Measurements from ENCODE around the gene SAP30. TPM values are rescaled to one million over a fixed set of nuclear protein-coding genes. Genes with fewer than 3 reads are reported as not detected.

Gene SAP30
- total and polyA plus RNA-seq, 9 of the 15 experiments (the other 6 are each of a cell fraction or from before 2014, with no cell fraction given), result 5.9 to 51.1 (median 32.6) TPM

DNA sequence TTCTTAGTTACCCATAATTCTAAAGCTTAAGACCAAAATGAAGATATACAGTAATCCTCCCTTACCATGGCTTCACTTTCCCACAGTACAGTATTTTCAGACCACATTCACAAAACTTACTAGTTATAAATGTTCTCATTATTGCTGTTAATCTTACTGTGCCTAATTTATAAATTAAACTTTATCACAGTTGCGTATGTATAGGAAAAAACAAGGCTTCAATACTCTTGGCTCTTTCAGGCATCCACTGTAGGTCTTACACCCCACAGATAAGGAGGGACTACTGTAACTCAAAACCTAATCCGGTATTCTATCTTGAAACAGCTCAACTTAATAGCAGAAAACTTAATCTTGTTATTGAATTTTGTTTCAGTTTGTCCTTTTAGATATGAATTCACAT, 40.2 kb upstream of the SAP30 start:
- in situ Hi-C loops (cut with MboI) (loop anchor here (5.0 kb wide), 1 partner anchor 37 kb away; no protein-coding TSS in a partner anchor), intact Hi-C loops (cut with micrococcal nuclease) (loop anchor here (5.0 to 10.0 kb wide), 2 partner anchors 82 to 954 kb away; partner anchors contain the start of genes CEP44 and FBXO8)
- Histone ChIP-seq H3K27me3 (ENCODE audit: control insufficient read depth in 2 of 2, insufficient read depth in 2 of 2, low read length in 2 of 2) (no peaks in the 10 kb centered on the region), H3K4me2 (ENCODE audit: insufficient read depth, low read length) (peak overlapping the region; percentile 8; the same call in 1 of the 2 replicates), H3K79me2 (ENCODE audit: control insufficient read depth, insufficient read depth, low read length) (peaks cover 44% of the 10 kb centered on the region), H3K9me3 (replicated peaks; ENCODE audit: control insufficient read depth, insufficient read depth, low read depth, low read length) (no peaks in the 10 kb centered on the region), H3K36me3 (ENCODE audit: control insufficient read depth, insufficient read depth, low read length) (peaks cover 67% of the 10 kb centered on the region), H3K4me3 (no peak overlapping the region), H3K27ac (ENCODE audit: extremely low read depth, low read depth, low read length) (0 out of 3 replicates have a peak overlapping the region, but pooled peaks have one; percentile 7), H4K20me1 (replicated peaks; ENCODE audit: control insufficient read depth, insufficient read depth, low read length) (no peaks in the 10 kb centered on the region; the same call in 1 of the 2 replicates), H3K4me1 (replicated peaks in 1 of 2; ENCODE audit: control insufficient read depth in 2 of 2, insufficient read depth in 2 of 2, low read length in 2 of 2) (peaks cover 0 to 13% of the 10 kb centered on the region in 2 experiments; a peak in 2 of 5 replicates), H3K9ac (ENCODE audit: insufficient read depth in 1 of 2, low read depth in 2 of 2, low read length in 2 of 2) (no peak overlapping the region), H3K9me1 (ENCODE audit: control insufficient read depth, insufficient read depth, low read length) (no peaks in the 10 kb centered on the region), H2AFZ (ENCODE audit: low read depth, low read length) (no peak overlapping the region)
- WGBS (ENCODE audit: insufficient coverage, low coverage, missing lambda C conversion rate), result 100% methylated on average over 2 of the region's 2 CpGs
- ChIA-PET POLR2A (interaction anchor here (0.6 to 8.8 kb wide), 7 partner anchors 10 to 160 kb away, joined by 3 to 123 read pairs (median 5); partner anchors contain the start of gene SAP30), CTCF (ENCODE audit: low intra/inter-chr PET ratio) (no interaction called here)
- ATAC-seq, result no peak
- FAIRE-seq, result no peak
- DNase-seq (ENCODE audit: extremely low read depth in 1 of 4, low spot score in 3 of 4), result no peak
- no TSS peak for BruUV-seq (replicated peaks)
- TF ChIP-seq ELF2 (CRISPR knock-in tag; IDR thresholded peaks at IDR 0.05) (0 out of 2 replicates have a peak, but pooled peaks have one; percentile 21), ZNF41 (CRISPR knock-in tag; conservative IDR thresholded peaks at IDR 0.05) (peak; percentile 26; the same call in 1 of the 2 replicates), ZNF780A (CRISPR knock-in tag; IDR thresholded peaks at IDR 0.05) (no peak), POLR2AphosphoS2 (IDR thresholded peaks at IDR 0.05; ENCODE audit: low read length) (peak; percentile 90; the same call in 1 of the 2 replicates), POLR2B (IDR thresholded peaks at IDR 0.05; ENCODE audit: low read depth, partially characterized antibody) (peak; percentile 45), ZKSCAN1 (IDR thresholded peaks at IDR 0.05; ENCODE audit: low read depth, low read length) (no peak), TEAD1 (CRISPR knock-in tag; IDR thresholded peaks at IDR 0.05) (0 out of 4 replicates have a peak, but pooled peaks of 1 of the 2 experiments have one; percentile 34), PYGO2 (tag; IDR thresholded peaks at IDR 0.05) (no peak), KLF10 (CRISPR knock-in tag; IDR thresholded peaks at IDR 0.05) (no peak), GABPA (tag; conservative IDR thresholded peaks at IDR 0.05; ENCODE audit: low read depth) (no peak), TBP (optimal IDR thresholded peaks at IDR 0.05; ENCODE audit: low read depth, low read length) (no peak), ZSCAN29 (IDR thresholded peaks at IDR 0.05) (no peak)
- TF ChIP-seq, protein P1, sequence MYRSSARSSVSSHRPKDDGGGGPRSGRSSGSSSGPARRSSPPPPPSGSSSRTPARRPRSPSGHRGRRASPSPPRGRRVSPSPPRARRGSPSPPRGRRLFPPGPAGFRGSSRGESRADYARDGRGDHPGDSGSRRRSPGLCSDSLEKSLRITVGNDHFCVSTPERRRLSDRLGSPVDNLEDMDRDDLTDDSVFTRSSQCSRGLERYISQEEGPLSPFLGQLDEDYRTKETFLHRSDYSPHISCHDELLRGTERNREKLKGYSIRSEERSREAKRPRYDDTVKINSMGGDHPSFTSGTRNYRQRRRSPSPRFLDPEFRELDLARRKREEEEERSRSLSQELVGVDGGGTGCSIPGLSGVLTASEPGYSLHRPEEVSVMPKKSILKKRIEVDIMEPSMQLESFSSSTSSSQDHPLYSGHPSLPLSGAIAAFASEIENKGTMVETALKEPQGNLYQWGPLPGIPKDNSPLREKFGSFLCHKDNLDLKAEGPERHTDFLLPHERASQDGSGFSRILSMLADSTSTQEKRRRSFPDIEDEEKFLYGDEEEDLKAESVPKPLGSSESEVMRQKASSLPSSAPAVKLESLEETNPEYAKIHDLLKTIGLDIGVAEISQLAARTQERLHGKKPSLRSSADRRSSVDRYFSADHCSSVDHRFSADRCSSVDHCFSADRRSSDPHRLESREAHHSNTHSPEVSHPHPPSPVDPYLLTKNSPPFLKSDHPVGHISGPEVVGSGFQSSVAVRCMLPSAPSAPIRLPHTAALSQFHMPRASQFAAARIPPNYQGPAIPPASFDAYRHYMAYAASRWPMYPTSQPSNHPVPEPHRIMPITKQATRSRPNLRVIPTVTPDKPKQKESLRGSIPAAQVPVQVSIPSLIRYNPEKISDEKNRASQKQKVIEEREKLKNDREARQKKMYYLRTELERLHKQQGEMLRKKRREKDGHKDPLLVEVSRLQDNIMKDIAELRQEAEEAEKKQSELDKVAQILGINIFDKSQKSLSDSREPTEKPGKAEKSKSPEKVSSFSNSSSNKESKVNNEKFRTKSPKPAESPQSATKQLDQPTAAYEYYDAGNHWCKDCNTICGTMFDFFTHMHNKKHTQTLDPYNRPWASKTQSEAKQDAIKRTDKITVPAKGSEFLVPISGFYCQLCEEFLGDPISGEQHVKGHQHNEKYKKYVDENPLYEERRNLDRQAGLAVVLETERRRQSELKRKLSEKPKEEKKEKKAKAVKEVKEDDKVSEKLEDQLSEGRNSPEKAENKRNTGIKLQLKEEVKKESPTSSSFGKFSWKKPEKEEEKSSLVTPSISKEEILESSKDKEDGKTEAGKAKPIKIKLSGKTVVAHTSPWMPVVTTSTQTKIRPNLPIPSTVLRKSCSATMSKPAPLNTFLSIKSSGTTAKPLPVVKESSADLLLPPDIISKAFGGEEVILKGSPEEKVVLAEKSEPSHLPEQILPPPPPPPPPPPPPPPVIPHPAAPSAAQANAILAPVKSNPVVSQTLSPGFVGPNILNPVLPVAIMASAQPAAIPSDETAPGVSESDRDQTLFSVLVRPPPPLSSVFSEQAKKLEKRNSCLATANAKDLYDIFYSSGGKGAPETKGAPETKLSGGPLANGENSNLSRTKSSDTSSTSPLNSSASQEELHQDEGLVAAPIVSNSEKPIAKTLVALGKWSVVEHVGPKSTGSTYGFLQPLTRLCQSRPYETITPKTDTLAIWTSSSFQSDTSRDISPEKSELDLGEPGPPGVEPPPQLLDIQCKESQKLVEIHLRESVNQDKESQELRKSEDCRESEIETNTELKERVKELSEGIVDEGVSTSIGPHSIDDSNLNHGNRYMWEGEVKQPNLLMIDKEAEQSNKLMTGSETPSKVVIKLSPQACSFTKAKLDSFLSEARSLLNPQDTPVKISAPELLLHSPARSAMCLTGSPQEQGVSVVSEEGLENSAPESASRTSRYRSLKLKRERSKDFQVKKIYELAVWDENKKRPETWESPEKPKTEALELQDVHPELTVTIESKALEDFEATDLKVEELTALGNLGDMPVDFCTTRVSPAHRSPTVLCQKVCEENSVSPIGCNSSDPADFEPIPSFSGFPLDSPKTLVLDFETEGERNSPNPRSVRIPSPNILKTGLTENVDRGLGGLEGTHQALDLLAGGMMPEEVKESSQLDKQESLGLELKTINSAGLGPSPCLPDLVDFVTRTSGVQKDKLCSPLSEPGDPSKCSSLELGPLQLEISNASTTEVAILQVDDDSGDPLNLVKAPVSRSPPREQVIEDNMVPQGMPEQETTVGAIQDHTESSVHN (IDR thresholded peaks at IDR 0.05; ENCODE audit: borderline replicate concordance in 1 of 2, low read depth in 1 of 2), result no peak
